ENCODE results near the gene CYP2D6. TPM values are rescaled to one million over a fixed set of nuclear protein-coding genes. Genes with fewer than 3 reads are reported as not detected.
A peak's percentile ranks its signal among the peaks of the same experiment; 100 is the strongest.

CYP2D6 gene
- total and polyA plus RNA-seq, 2 of the 13 experiments (the other 11 are each of a cell fraction or from before 2014, with no cell fraction given), result 1.0 to 3.7 TPM

GRCh38 chr22:42079319-42080251 lies 51.0 kb downstream of the CYP2D6 start, which contains the start of gene SMDT1 (continued):
- no peak for TF ChIP-seq ZBTB33 (CRISPR knock-in tag; IDR thresholded peaks at IDR 0.05)
- peak; percentile 81 for TF ChIP-seq SPEN (CRISPR knock-in tag; IDR thresholded peaks at IDR 0.05; ENCODE audit: low read depth)
- TF ChIP-seq ZNF225 (CRISPR knock-in tag; IDR thresholded peaks at IDR 0.05), result peak; percentile 64; the same call in 1 of the 2 replicates
- TF ChIP-seq ZNF530 (CRISPR knock-in tag; IDR thresholded peaks at IDR 0.05; ENCODE audit: low read depth), result no peak
- TF ChIP-seq ZNF256 (CRISPR knock-in tag; conservative IDR thresholded peaks at IDR 0.05), result 0 out of 2 replicates have a peak, but pooled peaks have one; percentile 79
- TF ChIP-seq ZC3H13 (CRISPR knock-in tag; IDR thresholded peaks at IDR 0.05), result 0 out of 2 replicates have a peak, but pooled peaks have one; percentile 61
- no peak for TF ChIP-seq MTERF4 (CRISPR knock-in tag; IDR thresholded peaks at IDR 0.05)
- TF ChIP-seq CEBPG (CRISPR knock-in tag; IDR thresholded peaks at IDR 0.05), result no peak
- no peak for TF ChIP-seq ZNF644 (CRISPR knock-in tag; IDR thresholded peaks at IDR 0.05; ENCODE audit: low read depth)
- no peak for TF ChIP-seq CBX1 (IDR thresholded peaks at IDR 0.05; ENCODE audit: low read depth)
- TF ChIP-seq TBX3 (IDR thresholded peaks at IDR 0.05; ENCODE audit: borderline replicate concordance), result no peak
- TF ChIP-seq, protein P1, sequence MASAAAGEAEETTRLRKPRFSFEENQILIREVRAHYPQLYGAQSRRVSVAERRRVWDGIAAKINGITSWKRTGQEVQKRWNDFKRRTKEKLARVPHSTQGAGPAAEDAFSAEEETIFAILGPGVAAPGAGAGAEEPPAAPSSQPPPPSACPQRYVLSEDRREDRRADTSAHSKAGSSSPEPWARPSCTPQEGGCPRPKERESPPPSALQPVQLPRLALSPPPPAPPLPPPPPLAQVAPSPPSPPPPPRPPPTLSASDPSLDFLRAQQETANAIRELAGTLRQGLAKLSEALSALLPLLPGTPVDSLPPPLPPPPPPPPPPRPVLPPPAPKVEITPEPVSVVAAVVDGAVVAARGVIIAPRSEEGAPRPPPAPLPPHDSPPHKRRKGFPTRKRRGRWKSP (CRISPR knock-in tag; IDR thresholded peaks at IDR 0.05), result no peak; the same call in 1 of the 2 replicates
- TF ChIP-seq, protein P2, sequence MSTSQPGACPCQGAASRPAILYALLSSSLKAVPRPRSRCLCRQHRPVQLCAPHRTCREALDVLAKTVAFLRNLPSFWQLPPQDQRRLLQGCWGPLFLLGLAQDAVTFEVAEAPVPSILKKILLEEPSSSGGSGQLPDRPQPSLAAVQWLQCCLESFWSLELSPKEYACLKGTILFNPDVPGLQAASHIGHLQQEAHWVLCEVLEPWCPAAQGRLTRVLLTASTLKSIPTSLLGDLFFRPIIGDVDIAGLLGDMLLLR (CRISPR knock-in tag; IDR thresholded peaks at IDR 0.05), result no peak; the same call in 1 of the 2 replicates
- no peak for TF ChIP-seq NR2F6 (IDR thresholded peaks at IDR 0.05)
- peak; percentile 41 for TF ChIP-seq NR2F6 (CRISPR knock-in tag; IDR thresholded peaks at IDR 0.05)
- no peak for TF ChIP-seq MLXIP (CRISPR knock-in tag; IDR thresholded peaks at IDR 0.05; ENCODE audit: borderline replicate concordance)
- TF ChIP-seq ZNF703 (CRISPR knock-in tag; IDR thresholded peaks at IDR 0.05; ENCODE audit: borderline replicate concordance), result no peak
- TF ChIP-seq ZNF552 (CRISPR knock-in tag; IDR thresholded peaks at IDR 0.05; ENCODE audit: borderline replicate concordance), result no peak; the same call in 1 of the 2 replicates
- TF ChIP-seq ZNF563 (CRISPR knock-in tag; IDR thresholded peaks at IDR 0.05), result peak; percentile 84
- TF ChIP-seq ZNF782 (CRISPR knock-in tag; IDR thresholded peaks at IDR 0.05; ENCODE audit: borderline replicate concordance), result 0 out of 2 replicates have a peak, but pooled peaks have one; percentile 77
- TF ChIP-seq POGZ (CRISPR knock-in tag; IDR thresholded peaks at IDR 0.05), result peak; percentile 61

Measured in HepG2 (cell line).